ENCODE data around the gene ITPR1.

DNA sequence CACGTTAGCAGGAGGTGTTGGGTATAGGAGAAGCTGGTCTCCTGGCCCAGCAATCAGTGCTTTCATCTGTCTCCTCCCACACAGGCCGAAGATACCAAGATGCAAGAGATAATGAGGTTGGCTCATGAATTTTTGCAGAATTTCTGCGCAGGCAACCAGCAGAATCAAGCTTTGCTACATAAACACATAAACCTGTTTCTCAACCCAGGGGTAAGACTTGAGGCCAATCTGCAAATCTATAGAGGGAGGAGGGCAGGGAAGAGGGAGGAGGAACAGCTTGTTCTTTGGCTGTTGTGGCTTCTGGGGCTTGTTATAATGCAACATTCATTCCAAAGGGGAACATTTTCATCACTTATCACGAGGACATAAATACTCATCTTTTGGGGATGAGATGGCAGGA lies 195.3 kb downstream of the ITPR1 start:
- TF ChIP-seq, protein P1, sequence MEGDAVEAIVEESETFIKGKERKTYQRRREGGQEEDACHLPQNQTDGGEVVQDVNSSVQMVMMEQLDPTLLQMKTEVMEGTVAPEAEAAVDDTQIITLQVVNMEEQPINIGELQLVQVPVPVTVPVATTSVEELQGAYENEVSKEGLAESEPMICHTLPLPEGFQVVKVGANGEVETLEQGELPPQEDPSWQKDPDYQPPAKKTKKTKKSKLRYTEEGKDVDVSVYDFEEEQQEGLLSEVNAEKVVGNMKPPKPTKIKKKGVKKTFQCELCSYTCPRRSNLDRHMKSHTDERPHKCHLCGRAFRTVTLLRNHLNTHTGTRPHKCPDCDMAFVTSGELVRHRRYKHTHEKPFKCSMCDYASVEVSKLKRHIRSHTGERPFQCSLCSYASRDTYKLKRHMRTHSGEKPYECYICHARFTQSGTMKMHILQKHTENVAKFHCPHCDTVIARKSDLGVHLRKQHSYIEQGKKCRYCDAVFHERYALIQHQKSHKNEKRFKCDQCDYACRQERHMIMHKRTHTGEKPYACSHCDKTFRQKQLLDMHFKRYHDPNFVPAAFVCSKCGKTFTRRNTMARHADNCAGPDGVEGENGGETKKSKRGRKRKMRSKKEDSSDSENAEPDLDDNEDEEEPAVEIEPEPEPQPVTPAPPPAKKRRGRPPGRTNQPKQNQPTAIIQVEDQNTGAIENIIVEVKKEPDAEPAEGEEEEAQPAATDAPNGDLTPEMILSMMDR (IDR thresholded peaks at IDR 0.05; ENCODE audit: low read depth, low read length) = no peak
- no peak for TF ChIP-seq POLR2A (IDR thresholded peaks at IDR 0.05; ENCODE audit: extremely low read depth, insufficient read length)
- TF ChIP-seq MYC (IDR thresholded peaks at IDR 0.05; ENCODE audit: low read depth, low read length) = no peak

Data from NB4 (cell line).